Testis (tissue), 3 donors: ENCODE data around the gene POC5. TPM values are rescaled to one million over a fixed set of nuclear protein-coding genes. Genes with fewer than 3 reads are reported as not detected.
"Not testable (repeated sequence)": the region's sequence is repeated elsewhere in the genome, so short reads cannot be mapped to it uniquely, and the experiment has no call there.

Experiments used
- DNase-seq: peaks from one replicate; pipeline ENCODE4 v3.0.0-alpha.2; 2019
- H3K27ac ChIP-seq, 2 donors: fragments of 200-600 bp; sonication (generic); one replicate each; pipeline ENCODE4 v1.5.1; 2019
- H3K27me3 ChIP-seq: fragments of 200-600 bp; sonication (generic); one replicate; pipeline ENCODE4 v1.5.1; 2019
- H3K36me3 ChIP-seq: fragments of 200-600 bp; sonication (generic); one replicate; pipeline ENCODE4 v1.5.1; 2017; ENCODE audit warnings: low read depth; ENCODE audit errors: missing control alignments
- H3K4me1 ChIP-seq: fragments of 200-600 bp; sonication (generic); one replicate; pipeline ENCODE4 v1.5.1; 2019
- H3K4me3 ChIP-seq, 2 donors: fragments of 200-600 bp; sonication (generic); one replicate each; pipeline ENCODE4 v1.5.1; 2017 to 2019
- H3K9me3 ChIP-seq: fragments of 200-600 bp; sonication (generic); one replicate; pipeline ENCODE4 v1.5.1; 2017
- POLR2A ChIP-seq: fragments of 450-650 bp; IDR thresholded peaks from one replicate; pipeline ENCODE4 v1.6.1; 2017; ENCODE audit warnings: antibody characterized with exemption, mild to moderate bottlenecking, moderate library complexity
- WGBS, 2 donors: methylation state at CpG; one replicate each; pipeline ENCODE4 v1.1.5; 2018; 5-methylcytosine and 5-hydroxymethylcytosine counted together
- intact Hi-C: fragments of 100-400 bp; cut with DNase I; formaldehyde crosslinking; loops from one replicate; pipeline ENCODE4 v1.15.1; 2023; ENCODE audit warnings: low total_unique reads
- polyA plus RNA-seq: library from polyadenylated mRNA; stranded (reverse); fragments of 350-450 nt; fragmentation: Illumina TruSeq; extraction: RNeasy Lipid Tissue Mini Kit (QIAGEN cat#74804); gene quantifications from one replicate; pipeline ENCODE4 v1.2.3, GENCODE V29; 2014; ENCODE audit warnings: low read depth, low replicate concordance; ENCODE audit not compliant: insufficient read depth
- total RNA-seq, 2 donors: library from RNA; depleted of rRNA; stranded (reverse); fragments of >200 nt; gene quantifications; one replicate each; pipeline ENCODE4 v1.2.3, GENCODE V29; 2016
- TF ChIP-seq, protein P1 (sequence below), 3 experiments: fragments of 450-650 bp in 2 of 3; fragments of 200-600 bp in 1 of 3; sonication (generic) in 1 of 3; IDR thresholded peaks; one replicate each; pipeline ENCODE4 v1.5.1; 2016 to 2019; ENCODE audit warnings: antibody characterized with exemption in 3 of 3, mild to moderate bottlenecking in 2 of 3, moderate library complexity in 1 of 3

POC5 gene
- total and polyA plus RNA-seq, 3 donors from 2014 or later, result 30.2 to 34.9 (median 30.8) TPM

DNA sequence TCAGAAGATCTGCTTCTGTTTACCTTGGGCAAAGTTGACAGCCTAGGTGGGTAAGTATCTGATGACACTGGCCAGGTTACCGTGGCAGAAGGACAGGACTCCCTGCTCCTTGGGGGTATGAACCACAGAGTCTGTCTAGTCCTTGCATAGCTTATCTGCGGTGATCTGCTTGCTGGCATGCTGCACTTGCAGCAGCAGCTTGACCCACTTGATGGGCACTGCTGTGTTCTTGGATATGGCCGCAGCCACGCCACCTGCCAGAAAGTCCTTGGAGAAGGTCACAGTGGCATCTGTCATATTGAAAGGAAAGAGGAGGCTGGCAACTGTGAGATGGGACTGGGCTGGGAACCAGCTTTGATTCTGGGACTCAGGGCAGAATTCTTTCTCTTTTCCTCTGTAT, 35.9 kb upstream of the POC5 start:
- no peaks in the 10 kb centered on the region for H3K36me3 ChIP-seq
- intact Hi-C loops, result no loop called here
- 90 to 94% methylated on average over 4 of the region's 4 CpGs for WGBS, 2 donors
- no peaks in the 10 kb centered on the region for H3K27me3 ChIP-seq
- no peaks in the 10 kb centered on the region for H3K9me3 ChIP-seq
- no peak overlapping the region for H3K4me3 ChIP-seq
- H3K4me1 ChIP-seq, result peaks cover 4% of the 10 kb centered on the region
- no peak for DNase-seq
- H3K27ac ChIP-seq, result no peak overlapping the region
- no peak for TF ChIP-seq POLR2A
- TF ChIP-seq, protein P1, sequence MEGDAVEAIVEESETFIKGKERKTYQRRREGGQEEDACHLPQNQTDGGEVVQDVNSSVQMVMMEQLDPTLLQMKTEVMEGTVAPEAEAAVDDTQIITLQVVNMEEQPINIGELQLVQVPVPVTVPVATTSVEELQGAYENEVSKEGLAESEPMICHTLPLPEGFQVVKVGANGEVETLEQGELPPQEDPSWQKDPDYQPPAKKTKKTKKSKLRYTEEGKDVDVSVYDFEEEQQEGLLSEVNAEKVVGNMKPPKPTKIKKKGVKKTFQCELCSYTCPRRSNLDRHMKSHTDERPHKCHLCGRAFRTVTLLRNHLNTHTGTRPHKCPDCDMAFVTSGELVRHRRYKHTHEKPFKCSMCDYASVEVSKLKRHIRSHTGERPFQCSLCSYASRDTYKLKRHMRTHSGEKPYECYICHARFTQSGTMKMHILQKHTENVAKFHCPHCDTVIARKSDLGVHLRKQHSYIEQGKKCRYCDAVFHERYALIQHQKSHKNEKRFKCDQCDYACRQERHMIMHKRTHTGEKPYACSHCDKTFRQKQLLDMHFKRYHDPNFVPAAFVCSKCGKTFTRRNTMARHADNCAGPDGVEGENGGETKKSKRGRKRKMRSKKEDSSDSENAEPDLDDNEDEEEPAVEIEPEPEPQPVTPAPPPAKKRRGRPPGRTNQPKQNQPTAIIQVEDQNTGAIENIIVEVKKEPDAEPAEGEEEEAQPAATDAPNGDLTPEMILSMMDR (IDR thresholded peaks at IDR 0.05), result no peak

DNA sequence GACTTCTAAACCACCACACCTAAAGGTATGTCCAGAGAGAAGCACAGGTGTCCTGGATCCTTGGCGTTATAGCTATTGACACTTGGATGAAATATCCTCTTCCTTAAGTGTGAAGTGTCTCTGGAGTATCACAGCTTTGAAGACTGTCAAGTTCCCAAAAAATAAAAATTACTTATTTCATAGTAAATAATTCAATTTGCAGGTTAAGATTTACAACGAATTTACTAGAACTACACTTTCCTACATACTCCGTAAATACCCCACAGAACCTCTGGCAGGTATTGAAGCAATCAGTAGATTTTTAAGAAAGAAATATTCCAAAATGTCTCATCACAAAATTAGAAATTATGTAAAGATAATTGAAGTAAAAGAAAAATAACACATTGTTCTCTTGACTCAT, 27.1 kb upstream of the POC5 start:
- no peak for DNase-seq
- 84 to 94% methylated on average over 3 of the region's 3 CpGs for WGBS, 2 donors
- no peak overlapping the region for H3K27ac ChIP-seq
- H3K27me3 ChIP-seq, result no peaks in the 10 kb centered on the region
- no peaks in the 10 kb centered on the region for H3K9me3 ChIP-seq
- H3K4me1 ChIP-seq, result no peaks in the 10 kb centered on the region
- no peak overlapping the region for H3K4me3 ChIP-seq
- no peaks in the 10 kb centered on the region for H3K36me3 ChIP-seq
- TF ChIP-seq, protein P1 (IDR thresholded peaks at IDR 0.05), result no peak
- no peak for TF ChIP-seq POLR2A
- intact Hi-C loops, result no loop called here

DNA sequence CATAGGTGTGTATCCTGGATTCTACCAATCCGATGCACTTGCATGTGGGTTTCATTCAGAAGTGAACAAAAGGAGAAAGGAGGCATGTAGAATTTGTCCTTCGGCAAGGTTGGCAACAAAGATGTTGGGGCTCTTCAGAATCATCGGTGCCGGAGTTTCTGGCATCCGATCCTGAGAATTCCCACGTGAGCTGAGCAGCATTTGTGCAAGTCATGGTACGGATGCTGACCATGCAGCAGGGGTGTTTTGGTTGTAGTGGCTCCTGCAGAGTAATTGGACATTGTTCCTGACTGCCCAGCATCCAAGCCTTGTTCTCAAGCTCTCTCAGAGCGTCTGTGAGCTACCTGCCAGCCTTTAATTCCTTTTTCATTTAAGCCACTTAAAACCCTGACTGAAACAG, 19.0 kb upstream of the POC5 start:
- Histone ChIP-seq H3K36me3 (no peaks in the 10 kb centered on the region), H3K4me3 (no peak overlapping the region), H3K9me3 (no peaks in the 10 kb centered on the region), H3K27me3 (no peaks in the 10 kb centered on the region), H3K27ac (no peak overlapping the region), H3K4me1 (no peaks in the 10 kb centered on the region)
- intact Hi-C loops, result no loop called here
- 86 to 91% methylated on average over 8 of the region's 8 CpGs for WGBS, 2 donors
- DNase-seq, result no peak
- TF ChIP-seq POLR2A, result no peak

DNA sequence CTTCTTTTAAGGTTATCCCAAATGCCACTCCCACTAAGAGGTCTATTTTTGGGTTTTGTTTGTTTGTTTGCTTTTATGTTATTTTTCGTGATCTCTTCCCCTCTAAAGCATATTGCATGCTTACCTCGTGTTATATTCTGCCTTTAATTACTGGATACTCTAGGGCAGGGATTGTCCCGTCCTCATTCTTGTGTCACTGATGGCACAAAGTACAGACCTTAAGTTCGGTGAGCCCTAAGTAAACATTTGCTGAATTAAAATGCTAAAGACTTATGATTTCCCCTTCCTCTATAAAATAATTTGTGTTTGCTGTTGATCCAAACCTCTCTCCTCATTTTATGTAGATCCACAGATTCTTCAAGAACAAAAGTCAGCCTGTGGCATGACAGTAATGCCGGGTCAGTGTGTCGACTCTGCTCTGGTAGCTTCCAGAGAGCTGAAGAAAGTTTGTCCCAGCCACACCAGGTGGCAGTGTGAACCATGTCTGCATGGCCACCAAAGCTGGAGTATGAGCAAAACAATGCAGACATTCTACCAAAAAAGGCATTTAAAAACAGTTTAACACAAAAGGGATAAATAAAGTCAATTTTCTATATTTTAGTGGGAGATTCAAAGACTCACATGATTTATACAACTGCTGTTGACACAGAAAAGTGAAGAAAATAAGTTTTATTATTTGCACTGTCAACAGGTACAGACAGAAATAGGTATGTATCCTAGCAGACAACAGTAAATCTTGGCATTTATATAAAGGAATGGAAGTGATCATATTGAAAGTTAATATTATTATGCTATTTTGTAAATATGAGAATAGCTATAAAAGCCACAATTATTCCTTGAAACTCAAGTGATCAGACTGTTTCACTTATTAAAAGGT, 17.9 kb upstream of the POC5 start:
- intact Hi-C loops, result no loop called here
- 43 to 54% methylated on average over 6 of the region's 6 CpGs for WGBS, 2 donors
- H3K4me1 ChIP-seq, result no peaks in the 10 kb centered on the region
- H3K27me3 ChIP-seq, result no peaks in the 10 kb centered on the region
- no peak overlapping the region for H3K4me3 ChIP-seq
- no peaks in the 10 kb centered on the region for H3K9me3 ChIP-seq
- no peak overlapping the region for H3K27ac ChIP-seq
- no peaks in the 10 kb centered on the region for H3K36me3 ChIP-seq
- TF ChIP-seq POLR2A, result no peak
- TF ChIP-seq, protein P1 (IDR thresholded peaks at IDR 0.05), result peak in 2 of 3 experiments; percentile 28 to 45
- peak; percentile 76 for DNase-seq

DNA sequence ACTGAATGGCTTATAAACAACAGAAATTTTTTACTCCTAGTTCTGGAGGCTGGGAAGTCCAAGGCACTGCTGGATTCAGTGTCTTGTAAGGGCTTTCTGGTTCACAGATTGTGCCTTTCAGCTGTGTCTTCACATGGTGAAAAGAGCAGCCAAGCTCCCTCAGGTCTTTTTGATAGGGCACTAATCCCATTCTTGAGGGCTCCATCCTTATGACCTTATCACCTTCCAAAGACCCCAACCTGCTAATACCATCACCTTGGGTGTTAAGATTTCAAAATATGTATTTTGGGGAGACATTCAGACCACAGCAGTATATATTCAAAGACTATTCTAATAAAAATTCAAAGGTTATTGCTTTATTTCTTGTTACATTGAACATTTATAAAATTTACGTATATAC, 16.5 kb upstream of the POC5 start:
- no peak for DNase-seq
- H3K9me3 ChIP-seq, result no peaks in the 10 kb centered on the region
- no peak overlapping the region for H3K27ac ChIP-seq
- WGBS, 2 donors, result 91 to 94% methylated on average over 1 of the region's 1 CpG
- no peaks in the 10 kb centered on the region for H3K4me1 ChIP-seq
- H3K4me3 ChIP-seq, result no peak overlapping the region
- TF ChIP-seq, protein P1 (IDR thresholded peaks at IDR 0.05), result no peak
- TF ChIP-seq POLR2A, result no peak
- no peaks in the 10 kb centered on the region for H3K27me3 ChIP-seq
- intact Hi-C loops, result no loop called here
- H3K36me3 ChIP-seq, result no peaks in the 10 kb centered on the region

DNA sequence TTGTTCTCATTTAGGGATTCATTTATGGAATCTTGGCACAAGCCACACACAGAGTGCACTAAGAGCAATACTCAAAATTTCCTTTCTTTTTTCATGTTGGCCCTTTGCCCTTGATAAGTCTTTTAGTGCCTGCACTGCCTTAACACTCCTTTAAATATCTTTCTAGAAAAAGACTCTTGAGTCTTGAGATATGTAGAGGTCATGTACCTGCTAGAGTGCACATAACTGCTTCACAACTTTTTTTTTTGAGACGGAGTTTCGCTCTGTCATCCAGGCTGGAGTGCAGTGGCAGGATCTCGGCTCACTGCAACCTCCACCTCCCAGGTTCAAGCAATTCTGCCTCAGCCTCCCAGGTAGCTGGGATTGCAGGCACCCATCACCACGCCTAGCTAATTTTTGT, 14.3 kb upstream of the POC5 start:
- H3K9me3 ChIP-seq, DNase-seq, H3K36me3 ChIP-seq, H3K4me3 ChIP-seq, H3K27me3 ChIP-seq, H3K4me1 ChIP-seq, intact Hi-C loops, H3K27ac ChIP-seq: not testable (repeated sequence)
- WGBS, 2 donors, result 75 to 93% methylated on average over 4 of the region's 4 CpGs
